Astrocyte of the spinal cord (primary cell): ENCODE results near the gene DMRTA1.
"Not testable (repeated sequence)": the region's sequence is repeated elsewhere in the genome, so short reads cannot be mapped to it uniquely, and the experiment has no call there.

Experiments
- DNase-seq: peaks from one replicate; pipeline ENCODE4 v3.0.0; 2011; ENCODE audit warnings: low read depth, low spot score
- H3K4me3 ChIP-seq: 2 replicates; pipeline ENCODE4 v1.5.1; 2011; ENCODE audit warnings: low read depth, mild to moderate bottlenecking, low read length, moderate library complexity
- CTCF ChIP-seq: IDR thresholded peaks from 2 replicates; pipeline ENCODE4 v1.5.1; 2012; ENCODE audit warnings: low read depth, mild to moderate bottlenecking, low read length, inconsistent platforms
- in situ Hi-C: cut with HindIII; loops from 2 replicates; pipeline ENCODE4 v1.10.0; 2017; ENCODE audit warnings: low sequenced_read_pairs

DMRTA1 gene

GRCh38 chr9:22423566-22423965, 23.1 kb upstream of the DMRTA1 start:
- in situ Hi-C loops = no loop called here
- TF ChIP-seq CTCF = no peak
- no peak for DNase-seq
- no peak overlapping the region for H3K4me3 ChIP-seq

GRCh38 chr9:22424616-22425015, 22.0 kb upstream of the DMRTA1 start:
- no peak overlapping the region for H3K4me3 ChIP-seq
- DNase-seq = no peak
- in situ Hi-C loops = no loop called here
- TF ChIP-seq CTCF = no peak

DNA sequence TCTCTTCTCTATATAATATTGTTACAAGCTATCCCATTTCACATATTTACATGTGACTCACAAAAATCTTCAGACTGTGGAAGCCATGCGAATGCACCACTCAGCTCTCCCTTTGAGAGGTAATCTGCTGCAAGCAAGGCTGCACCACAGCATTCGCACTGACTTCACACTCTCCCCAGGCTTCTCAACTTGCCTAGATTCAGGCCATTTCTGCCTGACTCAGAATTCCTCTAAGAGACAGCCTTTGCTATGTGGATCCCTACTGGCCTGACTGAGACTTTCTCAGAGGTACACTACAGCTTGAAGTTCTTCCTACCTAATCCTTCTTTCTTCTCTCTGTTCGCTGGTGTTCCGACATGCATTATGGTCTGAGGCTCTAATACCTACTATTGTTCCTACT, 21.1 kb upstream of the DMRTA1 start:
- no peak for TF ChIP-seq CTCF
- in situ Hi-C loops = no loop called here
- H3K4me3 ChIP-seq = no peak overlapping the region
- DNase-seq = no peak

GRCh38 chr9:22427226-22427880, 19.3 kb upstream of the DMRTA1 start:
- no peak for DNase-seq
- in situ Hi-C loops = no loop called here
- H3K4me3 ChIP-seq = no peak overlapping the region
- TF ChIP-seq CTCF = no peak

DNA sequence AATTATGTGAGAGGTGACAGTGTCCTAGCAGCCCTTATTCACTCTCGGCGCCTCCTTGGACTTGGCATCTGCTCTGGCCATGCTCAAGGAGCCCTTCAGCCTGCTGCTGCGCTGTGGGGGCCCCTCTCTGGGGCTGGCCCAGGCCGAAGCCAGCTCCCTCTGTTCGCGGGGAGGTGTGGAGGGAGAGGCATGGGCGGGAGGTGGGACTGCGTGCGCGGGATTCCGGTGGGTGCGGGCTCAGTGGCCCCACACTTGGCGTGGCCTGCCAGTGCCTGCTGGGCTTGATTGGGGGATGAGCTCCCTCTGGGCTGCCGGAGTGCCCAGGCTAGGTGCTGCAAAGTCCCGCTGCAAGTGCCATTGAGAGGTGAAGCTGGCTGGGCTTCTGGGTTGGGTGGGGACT, 12.9 kb upstream of the DMRTA1 start:
- in situ Hi-C loops = no loop called here
- no peak for DNase-seq
- H3K4me3 ChIP-seq = no peak overlapping the region
- no peak for TF ChIP-seq CTCF

- H3K4me3 ChIP-seq, in situ Hi-C loops, DNase-seq: not testable (repeated sequence)
Observed at GRCh38 chr9:22435252-22435651, 11.4 kb upstream of the DMRTA1 start.

DNA sequence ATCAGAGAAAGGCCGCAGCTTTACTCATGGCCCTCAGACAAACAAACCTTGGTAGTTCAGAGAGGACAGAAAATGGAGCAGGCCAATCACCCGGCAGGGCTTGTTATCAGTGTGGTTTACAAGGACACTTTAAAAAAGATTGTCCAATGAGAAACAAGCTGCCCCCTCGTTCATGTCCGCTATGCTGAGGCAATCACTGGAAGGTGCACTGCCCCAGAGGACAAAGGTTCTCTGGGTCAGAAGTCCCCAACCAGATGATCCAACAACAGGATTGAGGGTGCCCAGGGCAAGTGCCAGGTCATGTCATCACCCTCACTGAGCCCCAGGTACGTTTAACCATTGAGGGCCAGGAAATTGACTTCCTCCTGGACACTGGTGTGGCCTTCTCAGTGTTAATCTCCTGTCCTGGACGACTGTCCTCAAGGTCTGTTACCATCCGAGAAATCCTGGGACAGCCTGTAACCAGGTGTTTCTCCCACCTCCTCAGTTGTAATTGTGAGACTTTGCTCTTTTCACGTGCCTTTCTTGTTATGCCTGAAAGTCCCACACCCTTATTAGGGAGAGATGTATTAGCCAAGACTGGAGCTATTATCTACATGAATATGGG, 9.1 kb upstream of the DMRTA1 start:
- DNase-seq, in situ Hi-C loops, H3K4me3 ChIP-seq: not testable (repeated sequence)
